ENCODE measurements around the gene TTLL11.

The TTLL11 gene

GRCh38 chr9:121892706-121893105, 200.4 kb downstream of the TTLL11 start:
- in situ Hi-C loops (cut with MboI; ENCODE audit: low pct_unique_long_range_greater_than_20kb, low sequenced_read_pairs, unreplicated experiment), result no loop called here
- TF ChIP-seq, protein P1, sequence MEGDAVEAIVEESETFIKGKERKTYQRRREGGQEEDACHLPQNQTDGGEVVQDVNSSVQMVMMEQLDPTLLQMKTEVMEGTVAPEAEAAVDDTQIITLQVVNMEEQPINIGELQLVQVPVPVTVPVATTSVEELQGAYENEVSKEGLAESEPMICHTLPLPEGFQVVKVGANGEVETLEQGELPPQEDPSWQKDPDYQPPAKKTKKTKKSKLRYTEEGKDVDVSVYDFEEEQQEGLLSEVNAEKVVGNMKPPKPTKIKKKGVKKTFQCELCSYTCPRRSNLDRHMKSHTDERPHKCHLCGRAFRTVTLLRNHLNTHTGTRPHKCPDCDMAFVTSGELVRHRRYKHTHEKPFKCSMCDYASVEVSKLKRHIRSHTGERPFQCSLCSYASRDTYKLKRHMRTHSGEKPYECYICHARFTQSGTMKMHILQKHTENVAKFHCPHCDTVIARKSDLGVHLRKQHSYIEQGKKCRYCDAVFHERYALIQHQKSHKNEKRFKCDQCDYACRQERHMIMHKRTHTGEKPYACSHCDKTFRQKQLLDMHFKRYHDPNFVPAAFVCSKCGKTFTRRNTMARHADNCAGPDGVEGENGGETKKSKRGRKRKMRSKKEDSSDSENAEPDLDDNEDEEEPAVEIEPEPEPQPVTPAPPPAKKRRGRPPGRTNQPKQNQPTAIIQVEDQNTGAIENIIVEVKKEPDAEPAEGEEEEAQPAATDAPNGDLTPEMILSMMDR (IDR thresholded peaks at IDR 0.05; ENCODE audit: extremely low read depth, insufficient read depth, missing control alignments), result no peak
- DNase-seq (ENCODE audit: low spot score), result no peak

DNA sequence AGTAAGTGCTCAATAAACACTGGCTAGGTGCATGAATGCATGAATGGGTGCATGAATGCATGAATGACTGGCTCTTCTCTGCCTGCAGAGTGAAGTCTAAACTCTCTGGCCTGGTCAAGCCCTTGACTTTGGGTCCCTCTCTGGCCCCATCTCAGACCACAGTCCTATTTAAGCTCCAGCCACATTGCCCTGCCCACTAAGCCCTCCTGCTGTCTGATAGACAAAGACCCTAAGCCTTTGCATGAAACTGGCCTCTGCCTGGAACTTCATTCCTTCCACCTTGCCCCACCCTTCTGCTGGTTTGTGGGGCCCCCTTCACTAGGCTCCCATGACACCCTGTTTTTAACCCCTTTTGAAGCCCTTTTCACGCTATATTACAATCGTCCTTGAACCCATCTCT, 202.4 kb downstream of the TTLL11 start:
- no peak for DNase-seq (ENCODE audit: low spot score)
- TF ChIP-seq, protein P1 (IDR thresholded peaks at IDR 0.05; ENCODE audit: extremely low read depth, insufficient read depth, missing control alignments), result no peak
- in situ Hi-C loops (cut with MboI; ENCODE audit: low pct_unique_long_range_greater_than_20kb, low sequenced_read_pairs, unreplicated experiment), result no loop called here

DNA sequence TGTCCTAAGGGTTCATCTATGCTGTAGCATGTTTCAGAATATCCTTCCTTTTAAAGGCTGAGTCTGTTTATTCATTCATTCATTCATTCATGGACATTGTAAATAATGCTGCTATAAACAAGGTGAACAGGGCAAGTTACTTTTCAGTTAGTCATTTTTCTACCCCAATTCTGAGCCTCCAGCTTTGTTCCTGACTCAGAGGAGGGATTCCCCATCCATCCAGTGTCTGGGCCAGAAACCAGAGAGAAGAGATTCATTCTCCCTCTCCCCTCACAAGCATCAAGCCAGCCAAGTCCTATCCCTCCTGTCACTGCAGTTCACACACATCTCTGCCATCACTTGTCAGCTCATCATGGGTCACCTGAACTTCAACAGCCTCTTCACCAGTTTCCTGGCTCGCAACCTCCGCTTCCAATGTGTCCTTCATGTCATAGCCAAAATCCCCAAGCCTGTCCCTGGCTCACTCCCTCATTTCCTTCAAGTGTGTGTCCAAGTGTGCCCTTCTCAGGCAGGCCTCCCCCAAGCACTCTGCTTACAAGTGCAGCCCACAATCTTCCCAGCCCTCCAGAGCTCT, 203.0 kb downstream of the TTLL11 start:
- in situ Hi-C loops (cut with MboI; ENCODE audit: low pct_unique_long_range_greater_than_20kb, low sequenced_read_pairs, unreplicated experiment), result no loop called here
- TF ChIP-seq, protein P1 (IDR thresholded peaks at IDR 0.05; ENCODE audit: extremely low read depth, insufficient read depth, missing control alignments), result no peak

DNA sequence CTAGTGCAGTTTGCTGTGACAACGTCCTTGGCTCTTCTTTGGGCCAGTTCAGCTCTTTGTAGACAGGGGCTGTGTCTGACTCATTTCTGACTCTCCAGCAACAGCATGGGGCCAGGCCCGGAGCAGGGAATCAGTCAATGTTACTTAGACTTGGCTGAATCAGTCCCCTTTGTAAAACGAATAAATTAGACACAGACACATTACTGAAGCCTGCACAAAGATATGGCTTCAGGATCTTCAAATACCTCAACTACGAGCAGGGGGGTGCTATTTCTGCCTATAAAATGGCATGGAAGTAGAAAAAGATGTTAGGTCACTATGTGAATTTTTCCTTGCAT, 204.7 kb downstream of the TTLL11 start:
- TF ChIP-seq, protein P1 (IDR thresholded peaks at IDR 0.05; ENCODE audit: extremely low read depth, insufficient read depth, missing control alignments), result no peak
- in situ Hi-C loops (cut with MboI; ENCODE audit: low pct_unique_long_range_greater_than_20kb, low sequenced_read_pairs, unreplicated experiment), result no loop called here
- no peak for DNase-seq (ENCODE audit: low spot score)

More for the DNA sequence above, 203.0 kb downstream of the TTLL11 start:
- DNase-seq (ENCODE audit: low spot score), result no peak

DNA sequence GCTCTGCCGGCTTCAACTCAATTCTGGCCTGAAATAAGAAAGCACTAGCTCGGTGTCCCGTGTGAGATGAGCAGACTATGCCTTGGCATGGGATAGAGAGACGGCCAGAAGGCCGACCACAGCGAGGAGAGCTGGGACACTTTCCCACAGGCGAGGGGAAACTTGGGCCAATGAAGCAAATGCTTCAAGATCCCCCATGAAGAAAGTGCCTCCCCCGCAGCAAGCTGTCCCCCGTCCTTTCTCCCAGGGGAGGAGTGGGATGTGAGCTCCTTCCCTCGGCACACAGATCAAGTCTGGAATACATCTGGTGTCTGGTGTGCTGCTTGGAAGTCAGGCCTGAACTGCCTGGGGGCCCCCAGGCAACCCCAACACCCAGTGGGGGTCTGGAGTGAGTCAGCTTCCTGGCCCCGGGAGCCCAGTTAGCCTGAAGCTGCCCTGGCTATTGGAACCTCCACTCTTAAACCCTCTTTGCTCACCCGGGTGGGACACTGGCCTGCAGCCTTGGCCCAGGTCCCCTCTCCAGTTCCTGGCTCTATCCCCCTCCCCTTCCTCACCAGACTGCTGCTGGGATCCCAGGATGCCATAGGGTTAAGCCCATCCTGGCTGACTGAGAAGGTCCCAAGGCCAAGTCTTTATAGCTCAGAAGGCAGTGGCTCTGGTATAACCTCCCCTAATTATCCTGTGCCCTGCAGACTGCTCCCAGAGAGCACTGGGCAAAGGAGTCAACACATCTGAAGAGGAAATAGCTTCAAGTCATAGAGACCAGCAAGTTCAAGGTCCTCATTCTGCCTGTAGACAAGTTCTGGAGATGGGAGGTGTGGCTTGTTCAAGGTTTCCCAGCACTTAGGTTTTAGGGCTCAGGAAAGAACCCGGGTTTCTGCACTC, 205.3 kb downstream of the TTLL11 start:
- in situ Hi-C loops (cut with MboI; ENCODE audit: low pct_unique_long_range_greater_than_20kb, low sequenced_read_pairs, unreplicated experiment), result no loop called here
- TF ChIP-seq, protein P1 (IDR thresholded peaks at IDR 0.05; ENCODE audit: extremely low read depth, insufficient read depth, missing control alignments), result no peak
- no peak for DNase-seq (ENCODE audit: low spot score)

GRCh38 chr9:121886759-121887485, 206.2 kb downstream of the TTLL11 start:
- TF ChIP-seq, protein P1 (IDR thresholded peaks at IDR 0.05; ENCODE audit: extremely low read depth, insufficient read depth, missing control alignments), result no peak
- no peak for DNase-seq (ENCODE audit: low spot score)

More at GRCh38 chr9:121886759-121887485, 206.2 kb downstream of the TTLL11 start:
- in situ Hi-C loops (cut with MboI; ENCODE audit: low pct_unique_long_range_greater_than_20kb, low sequenced_read_pairs, unreplicated experiment), result no loop called here

Data from GM13977 (cell line).